CD4-positive, CD25-positive, alpha-beta regulatory T cell (primary cell): Measurements from ENCODE around the gene PDIA3. TPM values are rescaled to one million over a fixed set of nuclear protein-coding genes. Genes with fewer than 3 reads are reported as not detected.

Source experiments
- ATAC-seq, 2 donors: fragments of 150-1000 bp; cut with Tn5 transposase; one replicate each; pipeline ENCODE4 v1.10.0; 2021; ENCODE audit warnings: low read depth in 2 of 2, moderate number of reproducible peaks in 2 of 2, moderate library complexity in 1 of 2
- DNase-seq, 3 donors: peaks; one replicate each; pipeline versions ENCODE4 v3.0.0 to v3.0.0-alpha.2; 2012 to 2022; ENCODE audit warnings: mixed read lengths in 1 of 3
- H3K27ac ChIP-seq: one replicate; pipeline ENCODE4 v1.7.0; 2013; ENCODE audit warnings: mild to moderate bottlenecking, low read length; ENCODE audit not compliant: insufficient read depth, poor library complexity, severe bottlenecking
- H3K27me3 ChIP-seq: one replicate; pipeline ENCODE4 v1.7.0; 2013; ENCODE audit warnings: low read length; ENCODE audit not compliant: control insufficient read depth, insufficient read depth
- H3K36me3 ChIP-seq: one replicate; pipeline ENCODE4 v1.7.0; 2013; ENCODE audit warnings: mild to moderate bottlenecking, low read length, moderate library complexity; ENCODE audit not compliant: control insufficient read depth, insufficient read depth
- H3K4me1 ChIP-seq: 2 replicates; pipeline ENCODE4 v1.7.0; 2013; ENCODE audit warnings: mild to moderate bottlenecking, low read length; ENCODE audit not compliant: insufficient read depth, control insufficient read depth, poor library complexity, severe bottlenecking
- H3K4me3 ChIP-seq: one replicate; pipeline ENCODE4 v1.7.0; 2013; ENCODE audit warnings: low read depth, mild to moderate bottlenecking, low read length, moderate library complexity
- H3K9me3 ChIP-seq, 2 experiments: 1 replicate in 1 of 2; 2 replicates in 1 of 2; pipeline ENCODE4 v1.7.0; 2013; ENCODE audit warnings: low read length in 2 of 2, mild to moderate bottlenecking in 1 of 2, moderate library complexity in 1 of 2; ENCODE audit not compliant: control insufficient read depth in 2 of 2
- H3K27ac Mint-ChIP-seq, 3 donors: one replicate each; pipeline ENCODE4 v1.8.0; 2020 to 2022; ENCODE audit warnings: mild to moderate bottlenecking in 3 of 3, mixed read lengths in 3 of 3, moderate library complexity in 2 of 3
- H3K27me3 Mint-ChIP-seq: one replicate; pipeline ENCODE4 v1.8.0; 2022; ENCODE audit warnings: mild to moderate bottlenecking, mixed read lengths
- H3K36me3 Mint-ChIP-seq: one replicate; pipeline ENCODE4 v1.8.0; 2020; ENCODE audit warnings: mixed read lengths
- H3K4me1 Mint-ChIP-seq, 4 donors: one replicate each; pipeline ENCODE4 v1.8.0; 2020 to 2022; ENCODE audit warnings: mixed read lengths in 4 of 4, mild to moderate bottlenecking in 1 of 4
- H3K4me3 Mint-ChIP-seq, 4 donors: one replicate each; pipeline ENCODE4 v1.8.0; 2020 to 2022; ENCODE audit warnings: mild to moderate bottlenecking in 4 of 4, mixed read lengths in 4 of 4, moderate library complexity in 3 of 4
- H3K9me3 Mint-ChIP-seq, 7 donors: one replicate each; pipeline ENCODE4 v1.8.0; 2020 to 2022; ENCODE audit warnings: mixed read lengths in 7 of 7, mild to moderate bottlenecking in 3 of 7, moderate library complexity in 2 of 7
- polyA plus RNA-seq, 4 donors: library from polyadenylated mRNA; unstranded; fragments of 300-500 nt; fragmentation: Illumina TruSeq; gene quantifications; one replicate each; pipeline ENCODE4 v1.2.3, GENCODE V29; 2021
- total RNA-seq: library from RNA; stranded (reverse); gene quantifications from one replicate; pipeline ENCODE4 v1.2.3, GENCODE V29; 2022

PDIA3 gene
- total and polyA plus RNA-seq, 5 donors from 2014 or later, result 156 to 305 (median 227) TPM

GRCh38 chr15:43777267-43777914, 31.2 kb downstream of the PDIA3 start:
- peaks cover 0 to 3% (median 0%) of the 10 kb centered on the region in 7 donors for H3K9me3 Mint-ChIP-seq
- H3K36me3 Mint-ChIP-seq, result peaks cover 7% of the 10 kb centered on the region
- H3K27me3 ChIP-seq, result no peaks in the 10 kb centered on the region
- H3K27ac Mint-ChIP-seq, result peak overlapping the region; percentile 77 to 93 (median 91)
- DNase-seq, result peak; percentile 74 to 89 (median 82)
- H3K4me3 ChIP-seq, result peak overlapping the region; percentile 82
- peak overlapping the region; percentile 93 to 95 (median 94) for H3K4me3 Mint-ChIP-seq
- peaks cover 28% of the 10 kb centered on the region for H3K27me3 Mint-ChIP-seq
- peak overlapping the region; percentile 68 for H3K27ac ChIP-seq
- peaks cover 8% of the 10 kb centered on the region for H3K36me3 ChIP-seq
- H3K9me3 ChIP-seq, result no peaks in the 10 kb centered on the region
- peak; percentile 76 to 77 for ATAC-seq
- peaks cover 0 to 22% (median 7%) of the 10 kb centered on the region in 4 donors for H3K4me1 Mint-ChIP-seq
- H3K4me1 ChIP-seq, result peaks cover 15% of the 10 kb centered on the region

- H3K27me3 ChIP-seq, result no peaks in the 10 kb centered on the region
- DNase-seq (no peak), ATAC-seq (no peak)
- H3K4me1 Mint-ChIP-seq, result peaks cover 0 to 22% (median 7%) of the 10 kb centered on the region in 4 donors
- no peak overlapping the region for H3K27ac Mint-ChIP-seq
- peaks cover 15% of the 10 kb centered on the region for H3K4me1 ChIP-seq
- peaks cover 39% of the 10 kb centered on the region for H3K27me3 Mint-ChIP-seq
- peaks cover 0 to 3% (median 0%) of the 10 kb centered on the region in 7 donors for H3K9me3 Mint-ChIP-seq
- H3K27ac ChIP-seq, result no peak overlapping the region
- no peaks in the 10 kb centered on the region for H3K9me3 ChIP-seq
- H3K36me3 ChIP-seq, result no peaks in the 10 kb centered on the region
- peak overlapping the region in 3 of 4 donors; percentile 25 to 71 (median 34) for H3K4me3 Mint-ChIP-seq
- no peak overlapping the region for H3K4me3 ChIP-seq
- H3K36me3 Mint-ChIP-seq, result no peaks in the 10 kb centered on the region
Observed at GRCh38 chr15:43779016-43779415, 32.8 kb downstream of the PDIA3 start.

DNA sequence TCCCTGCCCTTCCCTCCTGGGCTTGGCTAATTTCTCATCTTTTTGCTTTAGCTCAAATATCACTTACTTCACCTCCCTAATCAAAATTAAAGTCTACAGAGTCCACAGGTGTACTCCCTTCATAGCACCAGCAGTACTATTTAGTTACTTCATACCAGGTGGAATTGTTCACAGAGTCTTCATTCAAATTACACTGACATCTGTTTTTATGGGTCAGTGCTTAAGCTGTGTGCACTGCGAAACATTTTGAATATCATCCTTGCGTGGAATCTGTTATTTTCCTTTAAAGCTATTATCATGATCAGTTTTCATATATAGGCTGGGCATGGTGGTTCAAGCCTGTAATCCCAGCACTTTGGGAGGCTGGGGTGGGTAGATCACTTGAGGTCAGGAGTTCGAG, 43.2 kb downstream of the PDIA3 start:
- ATAC-seq, result no peak
- H3K27me3 Mint-ChIP-seq, result no peaks in the 10 kb centered on the region
- peak overlapping the region in 2 of 4 donors; percentile 4 to 61 for H3K4me3 Mint-ChIP-seq
- H3K4me3 ChIP-seq, result no peak overlapping the region
- peaks cover 0 to 30% (median 17%) of the 10 kb centered on the region in 4 donors for H3K4me1 Mint-ChIP-seq
- H3K27ac Mint-ChIP-seq, result no peak overlapping the region
- H3K4me1 ChIP-seq, result peaks cover 23% of the 10 kb centered on the region
- H3K36me3 ChIP-seq, result peaks cover 12% of the 10 kb centered on the region
- DNase-seq, result no peak
- peaks cover 0 to 4% (median 0%) of the 10 kb centered on the region in 7 donors for H3K9me3 Mint-ChIP-seq
- no peak overlapping the region for H3K27ac ChIP-seq
- H3K27me3 ChIP-seq, result no peaks in the 10 kb centered on the region
- no peaks in the 10 kb centered on the region for H3K9me3 ChIP-seq
- H3K36me3 Mint-ChIP-seq, result peaks cover 11% of the 10 kb centered on the region

GRCh38 chr15:43791993-43792760, 45.9 kb downstream of the PDIA3 start, which contains the start of gene SERF2:
Gene SERF2 (plus strand): TSS chr15:43792320. CDS start chr15:43792377, 57 bp downstream.
- peak within 1 kb of the TSS; percentile 96 to 100 (median 97) for H3K4me3 Mint-ChIP-seq
- peaks cover 0 to 57% (median 36%) of the 10 kb centered on the region in 4 donors for H3K4me1 Mint-ChIP-seq
- Histone ChIP-seq H3K27me3 (no peaks in the 10 kb centered on the region), H3K9me3 (no peaks in the 10 kb centered on the region), H3K4me1 (peaks cover 37% of the 10 kb centered on the region), H3K27ac (peak within 1 kb of the TSS; percentile 96), H3K36me3 (peaks cover 37% of the 10 kb centered on the region), H3K4me3 (peak within 1 kb of the TSS; percentile 86)
- peaks cover 0 to 1% (median 0%) of the 10 kb centered on the region in 7 donors for H3K9me3 Mint-ChIP-seq
- DNase-seq (peak; percentile 97 to 100 (median 100)), ATAC-seq (peak; percentile 96 to 97)
- peak within 1 kb of the TSS; percentile 86 to 99 (median 98) for H3K27ac Mint-ChIP-seq
- no peaks in the 10 kb centered on the region for H3K27me3 Mint-ChIP-seq
- peaks cover 25% of the 10 kb centered on the region for H3K36me3 Mint-ChIP-seq

DNA sequence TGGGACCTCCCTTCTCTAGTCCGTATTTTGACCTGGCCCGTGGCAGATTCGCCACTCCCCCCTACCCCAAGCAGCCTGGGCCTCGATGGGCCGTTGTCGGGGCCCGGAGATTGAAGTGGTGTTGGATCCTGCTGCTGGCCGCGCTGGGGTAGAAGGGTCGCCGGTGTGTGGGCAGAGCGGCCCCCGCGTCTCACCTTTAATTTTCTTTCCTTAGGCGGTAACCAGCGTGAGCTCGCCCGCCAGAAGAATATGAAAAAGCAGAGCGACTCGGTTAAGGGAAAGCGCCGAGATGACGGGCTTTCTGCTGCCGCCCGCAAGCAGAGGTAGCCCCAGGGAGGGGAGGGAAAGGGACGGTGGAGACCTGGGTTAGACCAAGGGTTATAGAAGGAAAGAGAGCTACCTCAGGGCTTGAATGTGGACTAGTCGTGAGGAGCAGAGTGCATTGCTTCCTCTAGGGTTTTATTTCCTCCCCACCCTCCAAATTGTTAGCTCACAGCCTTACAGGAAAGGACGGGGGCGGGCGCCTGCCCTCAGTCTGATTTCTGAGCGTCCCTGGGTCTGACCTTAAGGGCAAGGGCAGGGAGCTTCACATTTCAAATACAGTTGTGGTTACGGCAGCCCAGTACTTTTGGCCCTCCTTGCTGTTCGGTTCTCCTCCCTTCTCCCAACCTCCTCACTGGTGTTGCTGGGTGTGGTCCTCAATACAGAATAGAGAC, 46.7 kb downstream of the PDIA3 start:
- Histone ChIP-seq H3K36me3 (peaks cover 37% of the 10 kb centered on the region), H3K4me3 (peak overlapping the region; percentile 86), H3K9me3 (no peaks in the 10 kb centered on the region), H3K27me3 (no peaks in the 10 kb centered on the region), H3K4me1 (peaks cover 37% of the 10 kb centered on the region), H3K27ac (peak overlapping the region; percentile 96)
- Mint-ChIP-seq H3K4me3 (peak overlapping the region; percentile 96 to 100 (median 97)), H3K9me3 (peaks cover 0 to 1% (median 0%) of the 10 kb centered on the region in 7 donors), H3K27me3 (no peaks in the 10 kb centered on the region), H3K4me1 (peaks cover 0 to 60% (median 36%) of the 10 kb centered on the region in 4 donors), H3K36me3 (peaks cover 25% of the 10 kb centered on the region), H3K27ac (peak overlapping the region; percentile 76 to 99 (median 98))
- no peak for ATAC-seq
- peak in 2 of 3 donors; percentile 29 to 69 for DNase-seq

DNA sequence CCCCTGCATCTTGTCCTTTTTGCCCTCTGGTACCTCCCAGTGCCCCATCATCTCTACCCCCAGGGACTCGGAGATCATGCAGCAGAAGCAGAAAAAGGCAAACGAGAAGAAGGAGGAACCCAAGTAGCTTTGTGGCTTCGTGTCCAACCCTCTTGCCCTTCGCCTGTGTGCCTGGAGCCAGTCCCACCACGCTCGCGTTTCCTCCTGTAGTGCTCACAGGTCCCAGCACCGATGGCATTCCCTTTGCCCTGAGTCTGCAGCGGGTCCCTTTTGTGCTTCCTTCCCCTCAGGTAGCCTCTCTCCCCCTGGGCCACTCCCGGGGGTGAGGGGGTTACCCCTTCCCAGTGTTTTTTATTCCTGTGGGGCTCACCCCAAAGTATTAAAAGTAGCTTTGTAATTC, 47.4 kb downstream of the PDIA3 start:
- no peaks in the 10 kb centered on the region for H3K9me3 ChIP-seq
- ATAC-seq (no peak), DNase-seq (no peak)
- peak overlapping the region; percentile 86 for H3K4me3 ChIP-seq
- H3K27me3 ChIP-seq, result no peaks in the 10 kb centered on the region
- Mint-ChIP-seq H3K27me3 (no peaks in the 10 kb centered on the region), H3K27ac (peak overlapping the region; percentile 96 to 99 (median 98)), H3K9me3 (peaks cover 0 to 1% (median 0%) of the 10 kb centered on the region in 7 donors), H3K4me3 (peak overlapping the region; percentile 96 to 100 (median 97)), H3K36me3 (peaks cover 28% of the 10 kb centered on the region), H3K4me1 (peaks cover 0 to 67% (median 41%) of the 10 kb centered on the region in 4 donors)
- H3K4me1 ChIP-seq, result peaks cover 37% of the 10 kb centered on the region
- H3K36me3 ChIP-seq, result peaks cover 42% of the 10 kb centered on the region
- peak overlapping the region; percentile 96 for H3K27ac ChIP-seq
